Germinal center (tissue), 1 donor: ENCODE measurements around the gene UBE2K.
"Not testable (repeated sequence)": the region's sequence is repeated elsewhere in the genome, so short reads cannot be mapped to it uniquely, and the experiment has no call there.

ENCODE experiments used
- DNase-seq: peaks from one replicate; pipeline ENCODE4 v3.0.0; 2012; ENCODE audit warnings: mixed read lengths, low spot score

Gene UBE2K

DNA sequence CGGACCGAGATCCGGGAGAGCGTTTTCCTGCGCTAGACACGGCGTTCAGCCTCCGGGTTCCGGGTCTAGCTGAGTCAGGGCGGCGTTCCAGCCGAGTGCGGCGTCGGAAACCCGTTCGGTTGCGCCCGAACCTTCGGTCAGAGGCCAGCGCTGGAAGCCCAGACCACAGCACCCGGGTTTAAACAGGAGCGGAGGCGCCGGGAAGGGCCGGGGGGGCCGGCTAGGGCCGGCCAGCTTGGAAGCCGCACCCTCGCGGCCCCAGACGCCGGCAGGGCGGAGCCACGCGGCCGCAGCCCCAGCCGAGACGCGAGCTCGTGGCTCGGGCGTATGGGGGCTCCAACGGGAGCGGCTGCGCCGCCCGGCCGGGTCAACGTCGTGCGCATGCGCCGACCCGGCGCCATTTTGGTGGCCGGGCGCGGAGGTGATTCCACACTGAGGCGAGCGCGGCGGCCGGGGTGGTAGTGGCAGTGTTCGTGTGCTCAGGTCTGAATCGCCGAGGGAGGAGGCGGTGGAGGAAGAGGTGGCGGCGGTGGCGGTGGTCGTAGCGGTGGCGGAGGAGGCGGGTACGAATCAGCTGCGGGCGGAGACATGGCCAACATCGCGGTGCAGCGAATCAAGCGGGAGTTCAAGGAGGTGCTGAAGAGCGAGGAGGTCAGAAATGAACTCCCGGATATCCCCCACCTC, at the start of gene UBE2K:
TSS of gene UBE2K (plus strand) at position 397 of the 684 bp plus-strand sequence. CDS start at position 589, 192 bp downstream.
- peak; percentile 94 for DNase-seq

GRCh38 chr4:39648213-39648612, 49.7 kb upstream of the UBE2K start:
- no peak for DNase-seq

DNA sequence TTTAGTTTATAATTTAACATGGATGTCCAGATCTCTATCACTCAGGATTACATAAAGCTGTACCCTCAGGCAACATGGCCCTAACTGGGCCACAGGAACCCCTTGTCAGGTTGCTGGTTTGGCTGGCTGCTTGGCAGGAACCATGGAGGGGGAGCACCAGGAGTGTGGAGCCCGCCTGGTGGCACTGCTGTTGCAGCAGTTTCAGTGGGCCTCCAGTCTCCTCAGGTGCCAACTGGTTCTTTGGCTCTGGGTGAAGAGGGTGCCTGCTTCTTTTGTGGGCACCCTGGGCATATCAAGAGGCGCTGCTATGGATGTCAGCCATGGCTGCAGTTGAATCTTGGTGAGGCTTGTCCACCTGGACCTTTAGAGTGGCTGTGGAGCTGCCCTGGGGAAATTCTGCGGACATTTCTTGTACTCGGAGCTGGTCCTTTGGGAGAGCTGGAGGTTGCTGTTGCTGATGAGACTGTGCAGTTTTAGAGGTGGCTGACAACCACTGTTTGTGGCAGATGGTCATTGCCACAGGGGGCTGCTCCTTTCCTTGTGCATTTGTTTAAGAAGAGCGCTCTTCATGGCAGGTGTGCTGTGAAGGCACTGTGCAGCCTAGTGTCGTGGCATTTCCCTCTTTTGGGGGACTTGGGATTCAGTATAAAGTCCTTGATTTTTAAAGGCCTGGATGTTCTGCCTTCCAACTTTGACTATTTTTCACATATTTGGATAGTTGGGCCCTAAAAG, 48.9 kb upstream of the UBE2K start:
- DNase-seq = no peak

- DNase-seq = no peak
Observed at GRCh38 chr4:39649639-39650265, 48.2 kb upstream of the UBE2K start.

- DNase-seq = not testable (repeated sequence)
Observed at GRCh38 chr4:39651586-39651985, 46.4 kb upstream of the UBE2K start.

DNA sequence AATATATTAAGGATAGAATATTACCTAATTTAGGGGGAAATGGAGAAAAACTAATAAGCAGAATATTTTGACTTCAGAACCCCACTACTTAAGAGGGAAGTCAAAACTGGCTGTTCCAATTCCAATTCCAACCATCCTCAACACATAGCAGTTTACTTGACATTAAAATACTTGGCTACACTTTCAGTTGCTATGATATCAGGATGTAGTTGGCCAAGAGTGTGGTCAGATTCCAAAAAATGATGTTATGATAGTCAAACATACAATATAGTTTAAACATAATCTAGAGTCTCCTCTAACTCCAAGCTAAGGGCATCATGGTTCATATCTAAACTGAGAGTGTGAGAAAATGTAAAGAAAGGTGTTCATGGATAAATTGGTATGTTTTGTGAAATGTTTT, 42.7 kb upstream of the UBE2K start:
- no peak for DNase-seq

- DNase-seq = no peak
Observed at GRCh38 chr4:39655876-39656275, 42.1 kb upstream of the UBE2K start.

GRCh38 chr4:39656638-39657037, 41.3 kb upstream of the UBE2K start:
- not testable (repeated sequence) for DNase-seq

DNA sequence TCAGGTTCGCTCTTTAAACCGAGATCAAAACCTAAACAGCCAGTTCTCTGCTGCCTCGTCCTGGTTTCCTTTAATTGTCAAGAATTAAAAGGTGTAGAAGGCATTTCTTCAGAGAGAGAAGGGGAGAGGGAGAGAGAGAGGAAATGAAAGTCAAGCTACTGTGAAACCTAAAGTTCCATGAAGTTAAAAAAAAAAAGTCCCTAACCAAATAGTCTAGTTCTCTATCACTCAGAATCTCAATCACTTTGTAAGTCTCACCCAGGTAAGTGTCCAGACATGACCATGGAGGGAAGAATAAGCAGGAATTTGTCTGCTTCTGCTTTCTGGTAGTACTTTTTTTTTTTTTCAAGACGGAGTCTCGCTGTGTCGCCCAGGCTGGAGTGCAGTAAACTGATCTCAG, 40.5 kb upstream of the UBE2K start:
- peak; percentile 43 for DNase-seq

DNA sequence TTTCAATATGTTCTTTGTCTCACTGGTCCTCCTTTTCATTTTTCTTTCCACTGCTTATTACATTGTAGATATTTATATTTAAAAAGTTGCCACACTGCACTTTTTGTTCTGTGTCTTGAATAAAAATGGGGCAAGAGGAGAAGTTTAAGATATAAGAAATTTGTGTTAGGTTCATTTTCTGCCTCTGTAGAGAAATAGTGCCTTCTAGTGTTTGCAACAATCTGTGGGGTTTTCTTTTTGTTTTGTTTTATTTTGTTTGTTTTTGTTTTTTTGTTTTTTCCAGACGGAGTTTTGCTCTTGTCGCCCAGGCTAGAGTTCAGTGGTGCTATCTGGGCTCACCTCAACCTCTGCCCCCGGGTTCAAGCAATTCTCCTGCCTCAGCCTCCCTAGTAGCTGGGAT, 39.2 kb upstream of the UBE2K start:
- DNase-seq = no peak

DNA sequence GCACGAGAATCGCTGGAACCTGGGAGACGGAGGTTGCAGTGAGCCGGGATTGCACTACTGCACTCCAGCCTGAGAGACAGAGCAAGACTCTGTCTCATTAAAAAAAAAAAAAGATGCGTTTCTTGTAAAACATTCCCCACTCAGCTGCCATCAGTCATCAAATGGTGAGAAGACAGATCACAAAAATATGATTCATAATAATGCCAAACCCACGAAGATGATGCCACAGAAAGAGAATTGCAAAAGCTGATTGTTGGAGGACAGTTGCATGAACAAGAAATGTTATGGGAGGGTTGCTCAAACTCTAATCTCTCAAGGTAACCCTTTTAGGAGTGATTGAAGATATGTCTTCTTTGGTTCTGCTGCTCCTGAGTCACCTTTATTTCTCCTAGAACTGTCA, 37.9 kb upstream of the UBE2K start:
- DNase-seq = no peak

GRCh38 chr4:39660757-39661156, 37.2 kb upstream of the UBE2K start:
- no peak for DNase-seq

DNA sequence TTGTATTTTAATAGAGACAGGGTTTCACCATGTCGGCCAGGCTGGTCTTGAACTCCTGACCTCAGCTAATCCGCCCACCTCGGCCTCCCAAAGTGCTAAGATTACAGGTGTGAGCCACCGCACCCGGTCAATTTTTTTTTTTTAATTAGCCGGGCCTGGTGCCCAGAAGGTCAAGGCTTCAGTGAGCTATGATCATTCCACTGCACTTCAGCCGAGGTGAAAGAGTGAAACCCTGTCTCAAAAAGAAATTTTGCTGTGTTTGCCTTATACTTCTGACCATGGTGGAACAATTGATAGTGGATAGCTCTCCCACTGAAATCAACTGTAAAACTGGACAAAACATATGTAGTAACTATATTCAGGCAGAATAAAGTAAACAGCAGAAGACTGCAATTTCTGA, 35.3 kb upstream of the UBE2K start:
- no peak for DNase-seq

DNA sequence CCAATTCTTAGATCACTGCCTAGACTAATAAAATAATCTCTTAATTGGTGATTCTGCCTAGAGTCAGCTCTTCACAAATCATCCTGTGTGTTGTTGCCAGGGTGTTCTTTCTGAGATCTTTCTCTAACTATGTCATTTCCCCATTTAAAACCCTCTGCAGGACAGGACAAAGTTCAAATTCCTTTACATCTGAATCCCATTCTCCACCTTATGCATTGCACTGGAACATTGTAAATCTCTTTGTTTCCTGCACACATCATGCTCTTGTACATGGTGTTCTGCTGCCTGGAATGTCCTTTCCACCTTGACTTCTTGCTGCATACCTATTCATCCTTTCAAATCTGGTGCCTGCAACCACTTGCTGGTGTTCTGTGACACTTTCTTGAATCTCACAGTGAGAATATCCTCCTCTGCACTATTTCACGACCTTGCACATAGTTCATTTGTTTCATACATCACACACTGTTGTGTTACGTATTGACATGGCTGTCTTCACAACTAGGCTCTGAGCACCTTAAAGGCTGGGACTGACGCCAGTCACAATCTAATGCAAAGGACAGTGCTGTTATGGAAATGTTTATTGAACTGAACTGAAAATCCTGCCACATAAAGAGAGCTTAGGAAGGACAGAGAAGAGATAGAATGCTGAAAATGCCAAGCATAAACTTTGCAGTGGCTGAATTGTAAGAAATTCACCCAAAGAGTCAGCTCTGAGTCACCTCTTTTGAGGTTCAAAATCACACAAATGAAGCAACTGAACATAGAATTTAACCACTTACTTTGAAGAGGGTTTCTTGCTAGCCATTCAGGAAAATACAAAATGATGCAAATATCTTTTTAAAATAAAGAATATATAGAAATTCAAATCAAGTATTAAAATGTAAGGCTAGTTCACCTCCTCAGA, 32.9 kb upstream of the UBE2K start:
- DNase-seq = no peak

DNA sequence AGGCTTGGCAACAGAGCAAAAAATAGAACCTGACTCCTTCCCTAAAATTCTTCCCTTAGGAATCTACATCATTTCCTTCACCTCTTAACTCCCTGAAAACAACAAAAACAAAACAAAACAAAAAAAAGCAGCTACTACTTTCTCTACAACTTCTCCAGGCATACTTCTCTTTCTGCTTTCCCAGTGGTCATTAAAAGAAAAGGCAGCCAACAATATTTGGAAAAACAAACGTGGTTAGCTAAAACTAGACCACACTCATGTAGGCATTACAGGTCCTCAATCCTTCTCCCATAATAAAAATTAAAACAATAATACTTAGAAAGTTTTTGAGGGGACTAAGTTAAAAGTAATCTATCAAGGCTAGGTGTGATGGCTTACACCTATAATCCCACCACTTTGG, 30.2 kb upstream of the UBE2K start:
- no peak for DNase-seq

- DNase-seq = no peak
Observed at GRCh38 chr4:39668887-39669286, 29.0 kb upstream of the UBE2K start.

- DNase-seq = not testable (repeated sequence)
Observed at GRCh38 chr4:39670296-39670695, 27.6 kb upstream of the UBE2K start.

- not testable (repeated sequence) for DNase-seq
Observed at GRCh38 chr4:39675681-39676080, 22.3 kb upstream of the UBE2K start.

GRCh38 chr4:39681003-39681402, 16.9 kb upstream of the UBE2K start:
- DNase-seq = not testable (repeated sequence)

DNA sequence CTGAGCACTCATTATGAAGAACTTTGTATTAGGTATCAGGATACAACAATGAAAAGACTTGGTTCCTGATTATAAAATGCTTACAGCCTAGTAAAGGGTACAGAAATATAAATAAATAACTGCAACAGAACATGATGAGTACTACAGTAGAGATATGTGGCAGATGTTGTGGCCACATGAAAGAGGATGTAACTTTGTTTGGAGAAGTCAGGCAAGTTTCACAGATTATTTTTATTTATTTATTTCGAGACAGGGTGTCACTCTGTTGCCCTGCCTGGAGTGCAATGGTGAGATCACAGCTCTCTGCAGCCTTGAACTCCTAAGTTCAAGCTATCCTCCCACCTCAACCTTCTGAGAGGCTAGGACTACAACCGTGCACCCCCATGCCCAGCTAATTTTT, 15.8 kb upstream of the UBE2K start:
- peak; percentile 68 for DNase-seq

DNA sequence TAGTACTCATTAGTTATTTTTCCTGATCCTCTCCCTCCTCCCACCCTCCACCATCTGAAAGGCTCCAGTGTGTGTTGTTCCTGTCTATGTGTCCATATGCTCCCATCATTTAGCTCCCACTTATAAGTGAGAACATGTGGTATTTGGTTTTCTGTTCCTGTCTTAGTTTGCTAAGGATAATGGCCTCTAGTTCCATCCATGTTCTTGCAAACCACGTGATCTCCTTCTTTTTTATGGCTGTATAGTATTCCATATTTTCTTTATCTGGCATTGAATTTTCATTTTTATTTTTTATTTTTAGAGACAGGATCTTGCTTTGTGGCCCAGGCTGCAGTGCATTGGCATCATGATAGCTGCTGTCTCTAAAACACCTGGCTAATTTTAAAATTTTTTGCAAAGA, 11.9 kb upstream of the UBE2K start:
- no peak for DNase-seq

DNA sequence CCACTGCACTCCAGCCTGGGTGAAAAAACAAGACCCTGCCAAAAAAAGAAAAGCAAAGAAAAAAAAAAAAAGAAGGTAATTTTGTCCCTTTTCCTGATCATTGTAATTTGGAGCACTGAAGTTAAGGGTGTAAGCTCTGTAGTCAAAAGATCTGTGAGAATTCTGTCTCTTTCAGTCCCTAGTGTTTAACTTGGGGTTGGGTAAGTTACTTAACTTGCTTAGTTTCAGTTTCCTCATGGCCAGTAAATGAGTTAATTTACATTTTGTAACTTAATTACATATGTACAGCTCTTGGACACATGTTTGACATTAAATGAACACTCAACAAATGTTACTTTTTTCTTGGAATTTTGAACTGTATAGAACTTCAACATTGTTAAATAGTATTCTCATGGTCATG, 10.9 kb upstream of the UBE2K start:
- no peak for DNase-seq
